HG02571 (cell line): ENCODE measurements around the gene ERICH4.
A peak's percentile ranks its signal among the peaks of the same experiment; 100 is the strongest.
"Not testable (repeated sequence)": the region's sequence is repeated elsewhere in the genome, so short reads cannot be mapped to it uniquely, and the experiment has no call there.

Experiments
- ATAC-seq: cut with Tn5 transposase; IDR thresholded peaks from one replicate; pipeline ENCODE4 v1.9.1; 2021; ENCODE audit warnings: mild to moderate bottlenecking, moderate library complexity; ENCODE audit not compliant: unreplicated experiment

Gene ERICH4, protein sequence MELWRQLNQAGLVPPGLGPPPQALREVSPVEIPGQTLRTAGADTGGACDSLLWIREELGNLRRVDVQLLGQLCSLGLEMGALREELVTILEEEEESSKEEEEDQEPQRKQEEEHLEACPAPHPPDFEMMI

DNA sequence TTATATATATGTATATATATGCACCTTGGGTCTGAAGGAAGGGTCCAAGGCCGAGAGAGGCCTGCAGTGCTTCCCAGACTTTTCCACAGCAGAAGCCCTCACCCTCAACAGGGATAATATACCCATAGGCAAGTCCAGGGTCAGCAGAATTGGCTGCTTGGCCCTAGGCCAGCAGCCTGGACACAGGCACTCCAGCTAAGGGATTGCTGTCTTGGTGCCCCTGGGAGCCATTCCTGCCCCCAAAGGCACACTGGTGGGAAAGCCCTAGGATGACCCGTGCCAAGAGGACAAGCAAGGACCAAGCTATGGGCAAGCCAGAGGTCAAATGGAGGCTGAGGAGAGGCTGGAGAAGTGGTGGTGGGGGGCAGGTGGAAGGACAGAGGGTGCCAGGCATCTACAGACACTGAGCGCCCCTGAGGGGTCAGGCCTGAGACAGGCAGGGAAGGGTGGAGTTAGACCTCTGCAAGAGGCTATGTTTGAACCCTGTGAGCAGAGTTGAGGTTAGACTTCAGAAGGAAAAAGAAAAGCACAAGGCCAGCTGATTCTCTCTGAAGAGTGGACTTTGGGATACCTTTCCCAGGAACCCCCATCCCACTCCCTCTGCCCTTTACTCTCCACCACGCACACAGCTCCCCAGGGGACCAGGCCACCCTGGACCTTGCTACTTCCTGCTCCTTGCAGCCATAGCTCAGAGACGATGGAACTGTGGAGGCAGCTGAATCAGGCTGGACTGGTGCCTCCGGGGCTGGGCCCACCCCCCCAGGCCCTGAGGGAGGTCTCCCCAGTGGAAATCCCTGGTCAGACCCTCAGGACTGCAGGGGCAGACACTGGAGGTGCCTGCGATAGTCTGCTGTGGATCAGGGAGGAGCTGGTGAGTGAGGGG is at the start of gene ERICH4:
Gene ERICH4, plus strand, starts transcription at position 684 of the 883 bp plus-strand sequence. Its CDS starts 14 bp downstream, at position 698.
- ATAC-seq = no peak

DNA sequence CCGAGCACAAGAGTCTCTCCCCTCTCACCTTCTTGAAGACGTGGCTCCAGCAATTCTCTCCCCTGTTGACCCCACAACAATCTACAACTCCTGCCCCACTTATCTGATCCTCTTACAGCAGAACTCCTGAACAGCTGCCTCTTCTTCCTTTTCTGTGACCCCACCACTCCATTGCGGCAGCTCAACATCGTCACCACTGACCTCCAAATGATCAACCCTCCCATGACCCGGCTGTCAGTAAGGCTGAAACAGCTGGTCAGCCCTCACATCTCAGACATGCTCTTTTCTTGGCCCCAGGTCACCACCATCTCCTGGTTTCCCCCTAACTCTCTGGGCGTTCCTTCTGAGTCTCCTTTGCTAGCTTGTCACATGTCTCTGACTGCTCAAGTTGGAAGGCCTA is 47.6 kb upstream of the ERICH4 start:
- ATAC-seq = no peak

DNA sequence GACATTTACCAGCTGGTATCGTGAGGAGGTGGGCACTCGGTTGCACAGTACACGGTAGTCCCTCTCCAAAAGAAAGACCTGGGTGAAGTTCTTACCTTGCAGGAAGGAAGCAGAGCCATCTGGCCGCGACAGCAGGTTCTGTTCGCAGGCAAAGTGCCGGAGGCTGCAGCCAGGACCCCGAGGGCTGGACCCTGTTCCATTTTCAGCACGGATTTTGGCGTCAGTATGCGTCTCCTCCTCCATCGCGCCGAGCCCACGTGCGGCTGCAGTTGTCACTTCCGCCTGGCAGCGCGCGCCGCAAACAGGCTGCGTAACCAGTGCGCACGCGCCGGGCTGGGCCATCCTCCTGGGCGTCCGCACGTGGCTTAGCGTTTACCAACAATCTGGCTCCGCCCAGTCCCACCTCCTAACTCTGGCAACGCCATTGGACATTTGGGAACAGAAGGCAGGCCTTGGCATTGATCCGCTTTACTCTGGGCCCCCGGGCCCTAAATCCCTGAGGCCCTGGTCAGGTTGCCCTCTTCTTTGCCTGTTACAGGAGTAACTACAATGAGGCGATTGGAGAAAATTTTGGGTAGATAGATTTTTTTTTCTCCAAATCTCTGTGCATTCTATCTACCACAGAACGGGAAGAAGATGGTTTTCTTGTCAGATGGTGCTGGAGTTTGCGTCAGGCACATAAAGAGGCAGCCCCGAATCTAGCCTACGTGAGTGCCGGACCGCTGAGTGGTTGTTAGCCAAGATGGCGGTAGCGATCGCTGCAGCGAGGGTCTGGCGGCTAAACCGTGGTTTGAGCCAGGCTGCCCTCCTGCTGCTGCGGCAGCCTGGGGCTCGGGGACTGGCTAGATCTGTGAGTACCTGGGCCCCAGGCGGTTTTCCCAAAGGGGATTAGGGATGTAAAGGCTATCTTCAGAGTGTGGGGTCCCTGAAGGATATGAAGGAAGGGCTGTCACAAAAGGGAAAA is 45.6 kb upstream of the ERICH4 start, which contains the start of the genes BCKDHA and EXOSC5:
Gene BCKDHA, plus strand, starts transcription at position 733 of the 964 bp plus-strand sequence. Its CDS starts 10 bp downstream, at position 743.
Gene EXOSC5, minus strand, starts transcription at position 274 of the 964 bp plus-strand sequence. Its CDS starts 31 bp downstream, at position 243.
- ATAC-seq = peak; percentile 87

DNA sequence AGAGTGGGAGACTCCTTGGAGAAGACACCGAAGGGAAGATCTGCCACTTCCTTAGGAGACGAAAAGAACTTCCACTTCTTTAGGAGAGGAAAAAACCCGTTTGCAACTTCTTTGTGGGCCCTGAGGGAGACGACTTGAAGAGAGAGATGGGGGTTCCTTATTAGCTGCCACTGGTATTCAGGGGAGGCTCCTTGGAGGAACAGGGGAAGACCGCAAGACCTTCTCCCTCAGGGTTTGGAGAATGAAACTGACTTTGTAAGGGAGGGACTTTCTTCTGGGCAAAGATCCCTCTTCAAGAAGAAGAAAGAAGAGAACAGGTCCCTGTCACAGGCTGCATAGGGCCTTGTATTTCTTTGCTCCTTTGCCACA is 44.9 kb upstream of the ERICH4 start:
- ATAC-seq = no peak

DNA sequence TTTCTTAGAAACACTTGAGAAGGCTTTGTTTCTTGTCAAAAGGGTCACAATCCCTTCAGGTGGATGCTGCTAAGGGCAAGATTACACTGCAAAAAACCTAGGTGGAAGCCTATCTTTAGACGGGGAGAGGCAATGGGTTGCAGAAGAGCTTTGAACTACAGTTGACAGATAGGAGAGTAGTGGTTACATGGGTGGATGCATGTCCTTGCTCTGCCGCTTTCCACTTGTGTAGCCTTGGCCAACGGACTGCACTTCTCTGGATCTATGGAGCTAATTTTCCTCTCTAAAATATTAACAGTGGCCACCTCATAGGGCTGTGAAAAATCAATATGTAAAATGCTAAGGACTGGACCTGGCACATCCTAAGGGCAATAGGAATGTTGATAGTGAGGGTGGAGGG is 44.4 kb upstream of the ERICH4 start:
- ATAC-seq = no peak

DNA sequence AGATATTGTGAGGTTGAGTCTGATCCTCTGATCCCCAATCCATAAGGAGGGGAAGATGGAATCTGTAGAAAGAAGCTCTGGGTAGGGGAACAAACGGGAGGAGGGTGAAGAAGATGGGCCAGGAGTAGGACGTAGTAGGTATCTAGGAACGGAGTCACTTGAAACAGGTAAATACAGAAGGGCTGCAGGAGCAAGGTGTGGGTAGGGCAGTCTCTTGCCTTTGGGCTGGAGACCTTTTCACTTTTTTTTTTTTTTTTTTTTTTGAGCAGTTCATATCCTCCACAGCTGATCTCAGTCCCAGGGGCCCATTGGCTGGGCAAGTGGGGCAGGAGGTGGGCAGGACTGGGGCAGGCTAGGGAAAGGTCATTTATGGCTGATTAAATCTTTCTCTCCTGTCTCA is 43.9 kb upstream of the ERICH4 start:
- no peak for ATAC-seq

DNA sequence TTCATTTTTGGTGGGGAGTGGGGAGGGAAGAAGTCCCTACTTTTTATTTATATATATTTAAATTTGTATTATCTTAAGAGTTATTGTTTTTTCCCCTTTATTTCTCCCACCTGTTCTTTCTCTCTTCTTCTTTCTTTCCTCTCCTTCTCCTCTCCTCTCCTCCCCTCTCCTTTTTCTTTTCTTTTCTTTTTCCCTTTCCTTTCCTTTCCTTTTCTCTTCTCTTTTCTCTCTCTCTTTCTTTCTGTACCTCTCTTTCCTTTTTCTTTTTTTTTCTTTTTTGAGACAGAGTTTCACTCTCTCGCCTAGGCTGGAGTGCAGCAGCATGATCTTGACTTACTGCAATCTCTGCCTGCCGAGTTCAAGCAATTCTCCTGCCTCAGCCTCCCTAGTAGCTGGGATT is 43.4 kb upstream of the ERICH4 start:
- ATAC-seq = no peak

DNA sequence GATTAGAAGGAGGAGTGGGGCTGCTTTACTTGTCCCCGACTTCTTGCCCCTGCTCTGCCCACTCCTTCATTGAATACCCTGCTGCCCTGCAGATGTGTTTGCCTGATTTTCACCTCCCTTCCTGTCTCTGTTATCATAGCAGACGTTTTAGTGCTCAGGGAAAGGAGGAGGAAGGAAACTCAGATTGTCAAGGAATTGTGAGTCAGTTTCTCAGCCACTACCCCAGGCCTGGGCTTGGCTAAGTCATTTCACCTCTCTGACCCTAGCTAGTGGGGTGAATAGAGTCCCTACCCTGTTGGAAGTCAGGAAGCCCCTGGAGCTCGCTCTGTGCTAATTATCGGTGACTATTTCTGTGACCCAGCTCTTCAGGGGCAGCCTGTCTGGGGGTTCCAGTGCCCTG is 41.5 kb upstream of the ERICH4 start:
- ATAC-seq = no peak

DNA sequence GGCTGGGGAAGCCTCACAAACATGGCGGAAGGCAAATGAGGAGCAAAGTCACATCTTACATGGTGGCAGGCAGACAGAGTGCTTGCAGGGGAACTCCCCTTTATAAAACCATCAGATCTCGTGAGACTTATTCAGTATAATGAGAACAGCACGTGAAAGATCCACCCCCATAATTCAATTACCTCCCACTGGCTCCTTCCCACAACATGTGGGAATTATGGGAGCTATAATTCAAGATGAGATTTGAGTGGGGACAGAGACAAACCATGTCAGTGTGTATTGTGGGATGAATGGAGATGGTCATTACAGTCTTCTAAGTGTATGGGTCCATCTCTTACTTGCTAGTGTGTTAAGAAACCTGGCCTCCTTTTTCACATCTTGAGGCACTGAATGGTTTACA is 40.9 kb upstream of the ERICH4 start:
- no peak for ATAC-seq

DNA sequence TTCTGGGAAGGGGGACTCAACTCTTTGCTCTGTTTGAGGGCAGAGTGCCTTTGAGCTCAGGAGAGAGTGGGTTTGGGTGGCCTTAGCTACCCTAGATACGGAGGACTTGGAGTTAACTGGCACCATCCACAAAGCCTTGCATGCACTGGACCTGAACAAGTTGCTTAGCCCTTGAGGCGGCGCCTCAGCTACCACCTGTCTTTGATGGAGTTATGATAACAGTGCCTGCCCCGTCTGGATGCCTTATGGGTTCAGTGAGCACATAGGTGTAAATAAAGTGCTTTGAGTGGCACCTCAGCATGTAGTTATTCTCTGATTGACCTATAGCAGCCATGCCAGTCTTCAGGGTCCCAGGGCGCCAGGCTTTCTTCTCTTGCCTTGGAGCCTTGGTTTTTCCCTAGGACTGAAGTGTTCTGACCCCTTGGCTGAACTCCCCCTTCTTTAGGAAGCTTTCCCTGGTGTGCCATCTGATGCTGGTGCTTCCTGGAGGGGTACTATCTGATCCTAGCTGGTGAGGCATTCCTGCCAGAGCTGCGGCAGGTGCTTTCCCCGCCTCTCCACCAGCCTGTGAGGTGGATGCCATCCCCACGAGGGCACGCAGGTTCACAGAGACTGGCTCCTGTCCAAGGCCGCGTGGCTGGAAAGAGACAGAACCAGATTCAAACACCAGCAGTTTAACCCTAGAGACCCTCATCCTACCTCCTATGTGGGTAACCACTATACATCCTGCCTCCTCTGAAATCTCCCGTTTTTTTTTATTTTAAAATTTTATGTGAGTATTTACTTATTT is 39.6 kb upstream of the ERICH4 start:
- no peak for ATAC-seq

DNA sequence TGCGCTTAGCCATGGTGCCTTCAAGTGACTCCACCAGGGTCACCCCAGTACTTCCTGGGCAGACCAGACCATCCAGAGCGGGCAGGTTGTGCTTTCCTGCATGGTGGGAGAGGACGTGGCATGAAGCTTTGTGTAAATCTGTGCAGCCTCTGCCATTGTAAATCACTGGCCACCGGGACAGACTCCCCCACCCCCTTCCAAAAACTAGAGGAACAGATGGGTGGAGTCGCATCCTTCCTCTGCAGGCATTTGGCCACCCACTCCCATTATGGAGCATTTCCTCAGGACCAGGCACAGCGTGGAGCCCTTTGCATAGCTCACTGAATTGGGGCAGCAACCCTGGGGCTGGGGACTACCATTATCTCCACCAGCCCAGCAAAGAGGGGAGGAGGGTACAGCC is 37.2 kb upstream of the ERICH4 start:
- no peak for ATAC-seq

DNA sequence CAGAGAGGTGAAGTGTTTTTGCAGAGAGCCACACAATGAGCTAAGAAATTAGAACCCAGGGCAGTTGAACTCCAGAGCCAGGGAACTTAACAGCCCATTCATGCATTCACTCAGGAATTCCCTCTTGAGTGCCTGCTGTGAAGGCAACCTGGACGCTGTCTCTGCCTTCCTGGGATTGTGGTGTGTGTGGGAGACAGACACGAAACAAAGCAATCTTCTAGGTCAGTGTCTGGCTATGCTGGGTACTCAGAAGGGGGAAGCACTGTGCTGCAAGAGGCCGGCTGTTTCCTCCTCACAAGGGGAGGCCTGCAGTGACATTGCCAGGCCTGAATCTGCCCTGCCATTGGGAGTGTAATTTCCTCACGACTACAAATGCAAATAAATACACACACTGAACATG is 35.7 kb upstream of the ERICH4 start:
- no peak for ATAC-seq

DNA sequence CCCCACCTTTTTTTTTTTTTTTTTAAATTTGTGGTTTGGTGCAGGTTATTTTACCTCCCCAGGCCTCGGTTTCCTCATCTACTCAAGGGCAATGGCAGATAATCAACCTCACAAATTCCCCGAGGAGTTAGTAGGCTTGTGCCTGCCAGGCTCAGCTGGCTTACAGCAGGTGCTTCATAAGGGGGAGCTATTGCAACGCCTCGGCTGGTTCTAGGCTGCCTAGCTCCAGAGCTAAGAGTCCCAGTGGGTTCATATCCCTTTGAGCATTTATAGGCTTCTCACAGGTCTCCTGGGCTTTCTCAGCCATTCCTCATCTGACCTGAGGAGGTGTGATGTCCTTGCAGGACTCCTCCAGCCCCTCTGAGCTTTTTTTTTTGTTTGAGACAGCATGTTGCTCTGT is 34.7 kb upstream of the ERICH4 start:
- ATAC-seq = no peak

DNA sequence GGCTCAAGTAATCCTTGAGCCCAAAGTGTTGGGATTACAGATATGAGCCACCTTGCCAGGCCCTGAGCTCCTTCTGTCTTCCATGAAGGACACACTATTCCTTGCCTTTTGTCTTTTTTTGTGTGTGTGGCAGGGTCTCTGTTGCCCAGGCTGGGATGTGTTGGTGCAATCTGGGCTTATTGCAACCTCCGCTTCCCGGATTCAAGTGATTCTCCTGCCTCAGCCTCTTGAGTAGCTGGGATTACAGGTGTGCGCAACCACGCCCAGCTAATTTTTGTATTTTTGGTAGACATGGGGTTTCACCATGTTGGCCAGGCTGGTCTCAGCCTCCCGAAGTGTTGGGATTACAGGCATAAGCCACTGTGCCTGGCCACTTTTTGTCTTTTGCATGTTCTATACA is 34.1 kb upstream of the ERICH4 start:
- not testable (repeated sequence) for ATAC-seq

DNA sequence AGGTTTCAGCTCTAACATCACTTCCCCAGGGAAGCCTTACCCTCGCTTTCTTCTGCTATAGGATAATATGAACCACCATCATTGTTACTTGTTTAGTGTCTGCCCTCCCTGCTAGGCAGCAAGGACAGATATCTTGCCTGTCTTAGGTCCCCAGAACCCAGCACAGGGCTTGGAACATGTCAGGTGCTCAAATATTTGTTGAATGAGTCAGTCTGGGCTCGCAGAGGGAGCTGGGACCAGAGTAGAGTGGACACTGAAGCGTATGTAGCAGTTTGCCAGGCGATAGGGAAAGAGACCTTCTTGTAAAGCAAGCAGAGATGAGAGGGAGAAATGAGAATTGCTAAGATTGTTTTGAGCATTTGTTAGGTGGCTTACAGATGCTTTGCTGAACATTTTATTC is 33.7 kb upstream of the ERICH4 start:
- no peak for ATAC-seq

DNA sequence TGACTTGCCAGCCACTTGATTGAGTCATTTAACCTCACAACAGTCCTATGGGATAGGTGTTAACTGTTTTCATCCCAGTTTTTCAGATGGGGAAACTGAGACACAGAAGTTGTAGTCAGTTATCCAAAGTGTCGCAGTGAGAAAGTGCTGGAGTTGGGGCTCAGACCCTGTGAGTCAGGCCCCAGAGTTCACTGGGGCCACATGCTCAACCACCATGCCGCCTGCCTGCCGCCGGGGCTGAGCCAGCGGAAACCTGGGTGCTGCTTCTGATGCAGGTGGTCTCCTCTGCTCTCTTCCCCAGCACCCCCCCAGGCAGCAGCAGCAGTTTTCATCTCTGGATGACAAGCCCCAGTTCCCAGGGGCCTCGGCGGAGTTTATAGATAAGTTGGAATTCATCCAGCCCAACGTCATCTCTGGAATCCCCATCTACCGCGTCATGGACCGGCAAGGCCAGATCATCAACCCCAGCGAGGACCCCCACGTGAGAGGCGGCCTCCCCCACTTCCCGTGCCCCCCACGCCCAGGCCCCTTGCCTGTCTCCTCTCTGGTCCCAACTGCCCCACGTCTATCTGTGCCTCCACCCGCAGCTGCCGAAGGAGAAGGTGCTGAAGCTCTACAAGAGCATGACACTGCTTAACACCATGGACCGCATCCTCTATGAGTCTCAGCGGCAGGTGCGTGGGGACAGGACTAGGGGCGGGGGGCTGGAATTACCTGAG is 32.5 kb upstream of the ERICH4 start:
- ATAC-seq = no peak

DNA sequence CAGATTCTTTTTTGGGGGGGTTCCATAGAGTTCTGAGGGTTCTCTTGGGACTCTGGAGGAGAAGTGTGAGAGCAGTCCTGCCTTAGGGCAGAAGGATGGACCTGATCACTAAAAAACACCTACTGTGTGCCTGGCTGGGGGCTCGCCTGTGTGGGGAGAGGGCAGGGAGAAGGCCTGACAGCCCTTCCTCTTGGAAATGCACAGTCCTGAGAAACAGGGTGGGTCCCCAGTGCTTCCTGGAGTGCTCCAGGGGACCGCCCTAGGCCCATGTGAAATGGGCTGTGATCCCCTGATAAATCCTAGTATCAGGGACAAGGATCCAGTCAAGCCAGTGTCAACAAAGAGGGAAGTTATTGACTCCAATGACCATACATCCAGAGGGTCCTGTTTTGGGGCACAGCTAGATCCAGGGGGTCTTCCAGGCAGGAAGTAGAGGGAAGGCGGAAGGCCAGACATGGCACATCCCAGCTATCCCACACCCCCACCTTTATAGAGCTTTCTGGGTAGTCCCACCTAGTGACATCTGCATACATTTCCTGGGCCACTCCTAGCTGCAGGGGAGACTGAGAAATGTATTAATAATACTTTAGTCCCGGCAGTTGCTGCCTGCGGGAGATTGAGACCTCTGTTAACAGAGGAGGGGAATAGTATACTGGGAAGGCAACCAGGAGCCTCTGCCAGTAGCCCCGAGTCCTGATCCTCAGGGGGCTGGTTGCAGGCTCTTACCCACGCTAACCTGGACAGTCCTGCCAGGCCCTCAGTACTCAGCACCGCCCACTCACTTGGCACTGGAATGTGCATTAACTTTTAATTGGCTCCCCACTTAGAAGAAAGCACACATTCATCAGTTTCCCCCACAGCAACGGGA is 31.6 kb upstream of the ERICH4 start:
- ATAC-seq = no peak

DNA sequence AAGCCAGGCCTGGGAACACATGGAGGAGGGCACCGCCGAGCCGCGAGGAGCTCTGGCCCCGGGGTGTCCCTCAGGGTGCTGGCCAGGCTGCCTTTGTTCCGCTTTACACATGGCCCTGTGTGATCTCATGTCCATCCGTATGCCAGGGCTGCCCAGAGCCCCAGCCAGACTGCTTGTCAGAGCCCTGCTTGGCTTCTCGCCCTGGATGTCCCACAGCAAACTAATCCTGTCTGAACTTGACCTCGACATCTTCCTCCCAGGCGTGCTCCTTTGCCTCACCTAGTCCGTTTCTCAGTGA is 31.0 kb upstream of the ERICH4 start:
- ATAC-seq = no peak

DNA sequence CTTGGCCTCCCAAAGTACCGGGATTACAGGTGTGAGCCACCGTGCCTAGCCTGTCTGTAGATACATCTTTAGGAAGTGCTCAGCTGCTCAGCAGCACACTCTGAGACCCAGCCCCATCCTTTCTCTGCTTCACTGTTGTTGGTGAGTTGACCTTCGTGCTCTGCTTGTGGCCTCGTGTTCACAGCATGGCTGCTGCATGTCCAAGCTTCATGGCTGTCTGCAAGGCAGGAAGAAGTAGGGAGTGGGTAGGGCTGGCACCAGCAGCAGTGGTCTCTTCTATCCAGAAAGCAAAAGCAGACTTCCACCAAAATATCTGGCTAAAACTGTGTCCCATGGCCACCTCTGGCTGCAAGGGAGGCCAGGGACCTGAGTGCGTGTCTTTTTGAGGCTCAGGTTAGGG is 30.0 kb upstream of the ERICH4 start:
- ATAC-seq = no peak
